Activated T-cell treated with anti-CD3 and anti-CD28 coated beads, Interleukin-2, amount 50 U/mL, for 24 hours (primary cell): ENCODE data around the gene CDKN2B-AS1.

Experiments
- DNase-seq: peaks from one replicate; pipeline ENCODE4 v3.0.0-alpha.2; 2020
- H3K27ac Mint-ChIP-seq: 2 replicates; pipeline ENCODE4 v1.8.0; 2020; ENCODE audit warnings: mild to moderate bottlenecking, mixed read lengths
- H3K27me3 Mint-ChIP-seq: 2 replicates; pipeline ENCODE4 v1.8.0; 2020; ENCODE audit warnings: mixed read lengths
- H3K36me3 Mint-ChIP-seq: 2 replicates; pipeline ENCODE4 v1.8.0; 2020; ENCODE audit warnings: low read depth, mixed read lengths
- H3K4me1 Mint-ChIP-seq: 2 replicates; pipeline ENCODE4 v1.8.0; 2020; ENCODE audit warnings: low read depth, mixed read lengths
- H3K4me3 Mint-ChIP-seq: 2 replicates; pipeline ENCODE4 v1.8.0; 2020; ENCODE audit warnings: mild to moderate bottlenecking, moderate library complexity, mixed read lengths
- H3K9me3 Mint-ChIP-seq: 2 replicates; pipeline ENCODE4 v1.8.0; 2020; ENCODE audit warnings: mixed read lengths

Gene CDKN2B-AS1

DNA sequence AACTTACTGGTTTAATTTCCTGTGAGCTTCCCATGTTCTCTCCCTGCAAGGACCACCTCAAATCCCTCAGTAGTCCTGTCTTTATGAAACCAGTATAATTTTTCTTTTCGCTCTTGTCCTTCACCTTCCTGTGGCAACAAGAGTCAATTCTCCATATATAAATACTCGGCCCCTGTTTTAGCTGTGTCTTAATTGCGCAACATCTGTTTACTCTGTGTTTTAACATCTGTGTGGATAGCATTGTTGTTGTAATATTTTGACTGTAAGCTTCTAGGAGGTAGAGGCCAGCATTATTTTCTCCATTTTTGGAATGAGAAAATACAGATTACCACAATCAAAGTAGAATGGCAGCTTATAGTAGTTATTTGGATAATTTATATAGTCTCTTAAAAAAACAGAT is 44.7 kb downstream of the CDKN2B-AS1 start:
- Mint-ChIP-seq H3K27me3 (peaks cover 27% of the 10 kb centered on the region), H3K9me3 (no peaks in the 10 kb centered on the region), H3K4me3 (no peak overlapping the region), H3K27ac (no peak overlapping the region), H3K36me3 (no peaks in the 10 kb centered on the region), H3K4me1 (peaks cover 15% of the 10 kb centered on the region)
- DNase-seq = no peak

DNA sequence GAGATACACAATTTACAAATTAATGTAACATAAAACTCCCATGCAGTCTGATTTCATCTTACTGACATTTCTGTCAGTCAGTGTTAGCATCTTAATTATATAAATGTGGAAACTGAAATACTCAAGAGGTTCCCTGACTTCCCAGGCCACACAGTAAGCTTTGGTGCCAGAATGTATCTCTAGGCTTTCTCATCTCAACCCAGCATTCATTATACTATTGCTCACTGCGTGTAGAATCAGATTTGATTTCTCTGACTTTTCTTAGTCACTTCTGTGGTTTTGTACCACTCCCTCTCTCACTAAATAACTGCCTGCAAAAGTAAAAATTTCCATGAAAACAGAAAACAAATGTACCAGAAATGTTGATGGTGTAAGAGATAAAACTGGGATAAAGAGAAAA is 46.2 kb downstream of the CDKN2B-AS1 start:
- DNase-seq = no peak
- no peaks in the 10 kb centered on the region for H3K36me3 Mint-ChIP-seq
- no peaks in the 10 kb centered on the region for H3K9me3 Mint-ChIP-seq
- peaks cover 30% of the 10 kb centered on the region for H3K27me3 Mint-ChIP-seq
- peaks cover 16% of the 10 kb centered on the region for H3K4me1 Mint-ChIP-seq
- no peak overlapping the region for H3K27ac Mint-ChIP-seq
- no peak overlapping the region for H3K4me3 Mint-ChIP-seq

DNA sequence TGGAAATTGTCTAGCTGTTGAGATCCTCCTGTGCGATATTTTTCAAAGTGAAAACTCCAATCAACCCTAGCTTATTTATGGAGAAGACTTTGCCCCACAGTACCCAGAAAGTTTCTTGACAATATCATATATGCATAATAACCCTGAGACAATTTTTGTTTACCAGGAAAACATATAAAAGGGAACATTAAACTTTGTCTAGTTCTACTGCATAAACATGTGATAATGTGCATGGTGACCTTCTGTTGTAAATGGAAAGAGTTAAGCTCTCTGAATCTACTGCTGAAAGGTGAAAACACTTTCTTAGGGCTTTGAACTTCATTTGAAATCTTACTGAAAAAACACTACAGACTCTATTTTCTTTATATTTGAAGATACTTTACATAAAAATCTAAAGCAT is 46.8 kb downstream of the CDKN2B-AS1 start:
- Mint-ChIP-seq H3K36me3 (no peaks in the 10 kb centered on the region), H3K4me1 (peaks cover 17% of the 10 kb centered on the region), H3K4me3 (no peak overlapping the region), H3K9me3 (no peaks in the 10 kb centered on the region), H3K27ac (no peak overlapping the region), H3K27me3 (peaks cover 30% of the 10 kb centered on the region)
- no peak for DNase-seq

DNA sequence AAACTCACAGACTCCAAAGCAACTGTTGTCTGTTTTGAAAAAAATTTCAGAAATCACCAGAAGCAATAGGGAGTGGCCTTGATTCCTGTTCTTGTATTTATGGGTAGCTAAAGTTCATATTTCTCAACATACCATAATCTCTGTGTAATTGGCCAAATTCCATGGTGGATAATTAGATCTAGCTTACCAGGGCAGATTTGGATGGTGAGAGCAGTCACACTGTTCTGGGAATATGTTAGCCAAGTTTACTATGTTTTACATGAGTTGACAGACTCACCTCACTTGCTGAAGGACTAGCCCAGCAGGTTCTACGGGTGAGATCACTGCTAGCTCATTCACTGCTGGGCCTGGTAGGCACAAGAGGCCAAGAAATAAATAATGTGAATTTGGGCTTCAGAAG is 47.2 kb downstream of the CDKN2B-AS1 start:
- Mint-ChIP-seq H3K27me3 (peaks cover 30% of the 10 kb centered on the region), H3K4me3 (no peak overlapping the region), H3K9me3 (no peaks in the 10 kb centered on the region), H3K36me3 (no peaks in the 10 kb centered on the region), H3K27ac (no peak overlapping the region), H3K4me1 (peaks cover 18% of the 10 kb centered on the region)
- no peak for DNase-seq

DNA sequence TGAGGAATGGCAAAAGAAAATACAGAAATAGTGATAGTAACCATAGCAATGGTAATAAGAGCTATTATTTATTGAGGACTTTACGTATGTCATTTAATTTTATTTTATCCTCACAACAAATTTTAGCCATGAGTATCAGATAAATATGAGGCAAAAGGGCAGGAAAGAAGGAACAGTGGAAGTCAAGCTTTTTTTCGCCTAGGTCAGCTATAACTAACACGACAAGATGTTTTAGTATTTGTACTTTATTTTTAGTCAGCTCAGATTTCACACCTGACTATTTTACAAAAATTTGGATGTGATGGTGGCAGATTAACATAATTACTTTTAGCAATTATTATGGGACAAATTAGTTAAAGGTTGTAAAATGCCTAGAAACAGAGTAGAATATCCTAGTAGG is 49.3 kb downstream of the CDKN2B-AS1 start:
- Mint-ChIP-seq H3K9me3 (no peaks in the 10 kb centered on the region), H3K4me1 (peaks cover 18% of the 10 kb centered on the region), H3K27me3 (peaks cover 42% of the 10 kb centered on the region), H3K4me3 (no peak overlapping the region), H3K36me3 (no peaks in the 10 kb centered on the region), H3K27ac (no peak overlapping the region)
- no peak for DNase-seq

DNA sequence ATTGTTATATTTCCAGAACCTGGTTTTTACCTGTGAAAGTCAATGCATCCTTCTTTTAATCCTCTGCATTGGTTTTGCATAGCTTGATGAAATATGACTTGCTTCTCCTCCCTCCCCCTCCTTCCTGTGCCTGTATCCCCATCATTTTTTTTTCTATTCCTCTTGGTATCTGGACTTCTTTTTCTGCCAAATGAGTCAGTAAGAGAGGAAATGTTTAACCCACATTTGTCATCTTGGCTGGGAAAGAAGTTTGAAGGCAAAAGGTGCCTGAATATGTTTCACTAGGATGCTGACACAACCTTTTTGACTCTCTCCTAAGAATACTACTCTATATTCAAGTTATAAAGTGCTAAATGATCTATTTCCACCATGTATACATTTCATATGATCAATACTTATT is 50.0 kb downstream of the CDKN2B-AS1 start:
- H3K9me3 Mint-ChIP-seq = no peaks in the 10 kb centered on the region
- H3K27ac Mint-ChIP-seq = no peak overlapping the region
- H3K27me3 Mint-ChIP-seq = peaks cover 45% of the 10 kb centered on the region
- no peaks in the 10 kb centered on the region for H3K36me3 Mint-ChIP-seq
- peaks cover 21% of the 10 kb centered on the region for H3K4me1 Mint-ChIP-seq
- no peak for DNase-seq
- H3K4me3 Mint-ChIP-seq = no peak overlapping the region

DNA sequence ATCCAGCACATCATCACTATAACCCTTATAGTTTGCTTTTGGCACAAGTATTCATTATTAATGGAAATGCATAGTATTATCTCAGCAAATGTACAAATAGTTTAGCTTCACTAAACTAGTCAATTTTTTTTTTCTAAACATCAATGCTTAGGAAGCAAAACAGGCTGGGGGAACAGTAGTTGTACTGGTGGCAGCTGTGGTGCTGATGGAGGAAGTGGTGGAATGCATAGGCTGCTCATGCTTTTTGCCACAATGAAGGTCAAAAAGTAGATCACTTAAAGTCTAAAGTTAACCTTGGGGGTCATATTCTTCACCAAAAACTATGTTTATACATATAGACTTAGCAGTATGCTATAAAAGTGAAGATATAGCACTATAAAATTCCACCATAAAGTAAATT is 50.8 kb downstream of the CDKN2B-AS1 start:
- Mint-ChIP-seq H3K4me1 (peaks cover 19% of the 10 kb centered on the region), H3K36me3 (no peaks in the 10 kb centered on the region), H3K9me3 (no peaks in the 10 kb centered on the region), H3K4me3 (no peak overlapping the region), H3K27ac (no peak overlapping the region), H3K27me3 (peaks cover 44% of the 10 kb centered on the region)
- no peak for DNase-seq

DNA sequence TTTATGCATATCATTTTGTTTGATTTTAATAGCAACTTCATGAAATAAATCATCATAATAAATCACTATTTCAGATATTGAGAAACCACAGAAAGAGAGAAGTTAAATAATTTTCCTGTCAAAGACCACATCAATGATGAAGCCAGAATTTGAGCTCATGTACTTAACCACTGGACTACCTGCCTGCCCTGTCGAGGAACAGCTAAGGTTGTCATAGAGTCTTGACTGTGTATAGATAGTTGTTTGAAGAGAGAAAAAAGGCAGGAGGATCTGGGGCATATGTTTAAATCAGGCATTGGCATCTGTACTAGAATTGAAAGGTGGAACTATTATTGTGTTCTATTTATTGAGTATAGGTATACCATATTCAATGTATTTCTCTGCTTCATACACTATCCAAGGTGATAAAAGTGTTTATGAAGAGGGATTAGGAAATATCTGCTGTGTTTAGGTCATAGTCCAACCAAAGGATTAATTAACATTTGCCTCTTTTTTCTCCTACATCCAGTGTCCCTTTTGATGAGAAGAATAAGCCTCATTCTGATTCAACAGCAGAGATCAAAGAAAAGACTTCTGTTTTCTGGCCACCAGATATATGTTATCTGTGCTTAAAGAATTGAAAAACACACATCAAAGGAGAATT is 51.8 kb downstream of the CDKN2B-AS1 start:
- Mint-ChIP-seq H3K4me3 (no peak overlapping the region), H3K27me3 (peaks cover 46% of the 10 kb centered on the region), H3K9me3 (no peaks in the 10 kb centered on the region), H3K27ac (no peak overlapping the region), H3K4me1 (peaks cover 19% of the 10 kb centered on the region), H3K36me3 (no peaks in the 10 kb centered on the region)
- DNase-seq = no peak

DNA sequence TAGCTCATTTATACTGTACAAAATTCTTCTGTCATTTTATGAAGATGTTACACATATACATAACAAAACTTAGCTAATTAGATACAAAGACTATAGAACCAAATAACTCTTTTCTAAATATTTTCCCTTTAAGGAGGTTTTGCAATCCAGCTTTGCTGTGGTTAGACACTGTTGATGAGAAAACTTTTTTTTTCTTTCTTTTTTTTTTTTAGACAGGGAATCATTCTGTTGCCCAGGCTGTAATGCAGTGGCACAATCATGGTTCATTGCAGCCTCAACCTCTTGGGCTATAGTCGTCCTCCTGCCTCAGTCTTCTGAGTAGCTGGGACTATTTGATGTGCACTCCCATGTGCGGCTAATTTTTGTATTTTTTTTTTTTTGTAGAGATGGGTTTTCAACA is 53.0 kb downstream of the CDKN2B-AS1 start:
- Mint-ChIP-seq H3K4me3 (no peak overlapping the region), H3K9me3 (no peaks in the 10 kb centered on the region), H3K27me3 (peaks cover 37% of the 10 kb centered on the region), H3K27ac (no peak overlapping the region), H3K4me1 (peaks cover 32% of the 10 kb centered on the region), H3K36me3 (no peaks in the 10 kb centered on the region)
- no peak for DNase-seq

DNA sequence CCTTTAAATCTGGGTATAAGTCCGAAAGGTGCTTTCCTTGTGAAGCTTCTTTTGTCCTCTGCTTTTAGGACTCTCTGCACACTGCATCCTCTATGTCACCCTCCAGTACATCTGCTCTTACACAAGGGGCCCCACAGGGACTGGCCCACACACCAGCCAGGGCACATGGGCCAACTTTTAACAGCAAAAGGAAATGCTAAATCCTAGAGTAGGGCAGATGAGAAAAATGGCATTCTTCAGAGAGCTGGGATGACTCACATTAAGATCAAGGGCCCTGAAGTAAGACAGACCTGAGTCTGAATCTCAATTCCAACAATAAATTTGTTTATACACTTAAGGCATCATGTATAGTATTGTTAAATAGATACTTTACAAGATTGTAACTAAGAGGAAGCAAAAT is 54.8 kb downstream of the CDKN2B-AS1 start:
- Mint-ChIP-seq H3K4me1 (peaks cover 43% of the 10 kb centered on the region), H3K27ac (no peak overlapping the region), H3K9me3 (no peaks in the 10 kb centered on the region), H3K4me3 (no peak overlapping the region), H3K27me3 (peaks cover 33% of the 10 kb centered on the region), H3K36me3 (no peaks in the 10 kb centered on the region)
- no peak for DNase-seq

DNA sequence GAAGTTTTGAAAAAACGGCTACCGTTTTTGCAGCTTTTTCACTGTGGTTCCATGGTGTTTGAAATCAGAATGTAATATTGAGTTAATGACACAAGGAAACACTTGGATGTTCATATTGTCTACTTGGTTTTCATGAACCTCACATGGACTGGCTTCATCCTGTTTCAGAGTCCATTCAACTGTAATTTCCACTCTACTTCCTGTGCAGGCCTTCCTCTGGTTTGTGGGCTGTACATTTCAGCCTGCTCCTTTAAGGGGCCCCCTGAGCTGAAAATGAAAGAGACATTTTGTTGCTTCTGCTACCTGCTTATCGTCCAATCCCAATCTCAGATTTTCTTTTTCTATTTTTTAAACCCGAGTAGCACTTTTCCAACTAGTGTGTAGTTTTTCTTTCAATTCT is 56.3 kb downstream of the CDKN2B-AS1 start:
- Mint-ChIP-seq H3K9me3 (no peaks in the 10 kb centered on the region), H3K4me3 (no peak overlapping the region)
- DNase-seq = no peak

DNA sequence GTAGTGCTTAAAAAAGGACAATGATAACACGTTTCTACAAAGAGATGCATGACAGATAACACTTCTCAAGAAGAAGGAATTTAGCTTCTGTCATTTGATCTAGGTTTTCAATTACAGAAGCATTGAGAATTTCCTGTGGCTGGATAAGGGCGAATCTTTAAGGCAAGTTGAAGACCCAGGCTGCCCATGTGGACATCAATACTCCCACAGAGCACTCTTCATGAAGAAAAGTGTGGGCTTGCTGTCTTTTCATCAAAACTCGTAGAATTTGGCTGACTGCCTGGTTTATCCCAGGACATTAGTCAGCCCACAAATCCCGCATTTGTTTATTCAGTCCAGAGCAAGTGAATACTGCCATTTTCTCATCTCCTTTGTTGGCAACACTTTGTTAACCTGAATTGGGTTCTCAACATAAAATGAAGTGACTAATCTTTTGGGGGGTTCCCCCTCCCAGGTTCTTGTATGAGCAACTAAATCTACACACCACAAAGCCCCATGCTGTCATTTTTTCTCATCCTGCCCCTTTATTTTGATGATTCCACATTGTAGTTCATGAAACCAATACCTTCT is 57.9 kb downstream of the CDKN2B-AS1 start:
- Mint-ChIP-seq H3K9me3 (no peaks in the 10 kb centered on the region), H3K4me3 (no peak overlapping the region), H3K27me3 (peaks cover 27% of the 10 kb centered on the region), H3K36me3 (no peaks in the 10 kb centered on the region), H3K4me1 (peaks cover 36% of the 10 kb centered on the region), H3K27ac (peak overlapping the region; percentile 35)
- no peak for DNase-seq

More for the DNA sequence above, 56.3 kb downstream of the CDKN2B-AS1 start:
- H3K4me1 Mint-ChIP-seq = peaks cover 40% of the 10 kb centered on the region
- no peak overlapping the region for H3K27ac Mint-ChIP-seq
- H3K27me3 Mint-ChIP-seq = peaks cover 30% of the 10 kb centered on the region
- no peaks in the 10 kb centered on the region for H3K36me3 Mint-ChIP-seq

DNA sequence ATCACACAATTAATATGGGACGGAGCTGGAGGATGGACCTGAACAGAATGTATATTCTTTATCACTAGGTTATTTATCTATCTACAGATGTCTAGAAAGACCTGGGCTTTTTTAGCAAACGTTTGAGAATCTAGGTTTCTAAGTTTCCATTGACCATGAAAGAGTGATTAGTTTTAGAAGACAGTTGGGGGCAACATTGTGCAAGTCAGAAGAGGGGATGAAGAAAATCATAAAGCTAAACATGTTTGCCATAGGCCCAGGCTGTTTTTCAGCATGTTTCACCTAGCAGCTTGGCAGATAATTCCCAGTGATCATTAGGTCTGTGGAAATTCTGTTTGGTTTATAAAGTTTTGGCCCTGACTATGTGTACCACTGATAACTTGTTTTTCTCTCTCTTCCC is 58.6 kb downstream of the CDKN2B-AS1 start:
- no peak overlapping the region for H3K4me3 Mint-ChIP-seq

DNA sequence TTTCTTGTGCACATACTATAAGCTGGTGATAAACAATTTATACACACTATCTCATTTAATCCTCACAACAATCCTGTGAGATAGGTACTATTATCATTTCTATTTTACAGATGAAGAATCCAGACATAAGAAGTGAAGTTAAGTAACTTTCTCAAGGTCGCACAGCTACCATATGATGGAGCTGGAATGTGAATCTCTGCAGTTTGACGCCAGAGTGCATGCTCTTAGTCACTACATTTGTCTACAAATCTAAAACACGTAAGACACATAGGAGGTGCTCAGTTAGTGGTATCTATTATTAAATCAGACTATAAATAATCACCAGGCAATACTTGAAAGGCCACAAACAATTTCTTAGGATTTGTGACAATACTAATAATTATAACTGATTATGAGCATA is 59.5 kb downstream of the CDKN2B-AS1 start:
- Mint-ChIP-seq H3K4me1 (peaks cover 36% of the 10 kb centered on the region), H3K27ac (no peak overlapping the region), H3K4me3 (no peak overlapping the region), H3K36me3 (no peaks in the 10 kb centered on the region), H3K9me3 (no peaks in the 10 kb centered on the region), H3K27me3 (peaks cover 28% of the 10 kb centered on the region)
- DNase-seq = no peak

More for the DNA sequence above, 58.6 kb downstream of the CDKN2B-AS1 start:
- Mint-ChIP-seq H3K9me3 (no peaks in the 10 kb centered on the region), H3K4me1 (peaks cover 36% of the 10 kb centered on the region), H3K27me3 (peaks cover 26% of the 10 kb centered on the region), H3K36me3 (no peaks in the 10 kb centered on the region), H3K27ac (peak overlapping the region; percentile 35)
- no peak for DNase-seq

DNA sequence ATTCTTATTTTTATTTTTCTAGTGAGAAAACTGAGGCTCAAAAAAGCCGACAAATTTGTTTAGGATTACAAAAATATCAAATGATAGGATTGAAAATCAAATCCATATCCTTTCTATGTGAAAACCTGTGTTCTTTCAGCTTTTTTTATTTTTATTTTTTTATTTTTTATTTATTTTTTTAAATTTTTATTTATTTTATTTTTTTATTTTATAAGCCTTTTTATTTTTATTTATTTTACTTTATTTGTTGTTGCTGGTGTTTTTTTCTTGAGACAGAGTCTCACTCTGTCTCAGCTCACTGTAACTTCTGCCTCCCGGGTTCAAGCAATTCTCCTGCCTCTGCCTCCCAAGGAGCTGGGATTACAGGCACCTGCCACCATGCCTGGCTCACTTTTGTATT is 59.9 kb downstream of the CDKN2B-AS1 start:
- no peak for DNase-seq
- Mint-ChIP-seq H3K4me3 (no peak overlapping the region), H3K27me3 (peaks cover 23% of the 10 kb centered on the region), H3K9me3 (no peaks in the 10 kb centered on the region), H3K36me3 (no peaks in the 10 kb centered on the region), H3K4me1 (peaks cover 33% of the 10 kb centered on the region), H3K27ac (no peak overlapping the region)
